ENCODE measurements around the gene MAJIN.

DNA sequence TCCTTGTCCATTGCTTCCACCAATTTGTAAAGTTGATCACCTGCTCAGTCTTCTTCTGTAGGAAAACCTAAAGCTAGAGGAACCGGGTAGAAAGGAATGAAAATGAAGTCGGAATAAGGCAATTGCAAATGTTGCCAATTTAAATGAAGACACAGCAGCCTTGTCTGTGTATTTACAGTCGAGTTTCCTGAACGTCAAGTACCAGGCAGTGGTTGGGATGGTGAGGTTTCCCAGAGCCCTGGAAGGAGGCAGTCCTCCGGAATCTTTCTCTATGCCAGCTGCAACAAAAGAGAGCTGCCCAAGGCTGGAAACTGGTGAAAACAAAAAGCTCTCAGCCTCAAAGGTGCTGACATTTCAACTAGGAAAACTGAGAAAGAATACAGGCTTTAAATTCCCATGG lies 17.7 kb downstream of the MAJIN start:
- TF ChIP-seq CTCF (IDR thresholded peaks at IDR 0.05) (no peak), POLR2A (IDR thresholded peaks at IDR 0.05) (no peak)

All from esophagus squamous epithelium (tissue), 4 donors.